T-helper 2 cell treated with Interferon-gamma antibody and Interleukin-4, amounts not matched to agents 100 ng/mL and 5 ng/mL, for 36 hours (primary cell): ENCODE measurements around the gene NRCAM. TPM values are rescaled to one million over a fixed set of nuclear protein-coding genes. Genes with fewer than 3 reads are reported as not detected.

Experiments
- intact Hi-C: fragments of 100-400 bp; cut with micrococcal nuclease; formaldehyde crosslinking; loops from one replicate; pipeline ENCODE4 v1.15.1; 2023
- total RNA-seq: library from RNA; stranded (reverse); gene quantifications from 2 replicates; pipeline ENCODE4 v1.2.3, GENCODE V29; 2022

NRCAM gene
- total RNA-seq, 1 donor from 2014 or later, result not detected

GRCh38 chr7:108251700-108252099 lies 204.5 kb downstream of the NRCAM start:
- intact Hi-C loops, result no loop called here

GRCh38 chr7:108249453-108249852 lies 206.8 kb downstream of the NRCAM start:
- intact Hi-C loops, result no loop called here

- intact Hi-C loops, result no loop called here
These were observed 207.4 kb downstream of the NRCAM start for GRCh38 chr7:108248821-108249220.

GRCh38 chr7:108248418-108248817 lies 207.8 kb downstream of the NRCAM start:
- intact Hi-C loops, result no loop called here

- intact Hi-C loops, result no loop called here
These were observed 208.6 kb downstream of the NRCAM start for GRCh38 chr7:108247614-108248013.

GRCh38 chr7:108246227-108246837 lies 209.9 kb downstream of the NRCAM start:
- intact Hi-C loops, result no loop called here

GRCh38 chr7:108245523-108246226 lies 210.6 kb downstream of the NRCAM start:
- intact Hi-C loops, result no loop called here

GRCh38 chr7:108244110-108244509 lies 212.1 kb downstream of the NRCAM start:
- intact Hi-C loops, result no loop called here

- intact Hi-C loops, result no loop called here
These were observed 216.6 kb downstream of the NRCAM start for GRCh38 chr7:108239501-108240225.

GRCh38 chr7:108236681-108237415 lies 219.4 kb downstream of the NRCAM start:
- intact Hi-C loops, result no loop called here

GRCh38 chr7:108235451-108236061 lies 220.7 kb downstream of the NRCAM start:
- intact Hi-C loops, result no loop called here

- intact Hi-C loops, result no loop called here
These were observed 221.2 kb downstream of the NRCAM start for GRCh38 chr7:108234971-108235450.

- intact Hi-C loops, result no loop called here
These were observed 222.0 kb downstream of the NRCAM start for GRCh38 chr7:108234281-108234680.

GRCh38 chr7:108232076-108232475 lies 224.2 kb downstream of the NRCAM start:
- intact Hi-C loops, result no loop called here

GRCh38 chr7:108231221-108231620 lies 225.0 kb downstream of the NRCAM start:
- intact Hi-C loops, result no loop called here

GRCh38 chr7:108227366-108227765 lies 228.9 kb downstream of the NRCAM start:
- intact Hi-C loops, result no loop called here

- intact Hi-C loops, result no loop called here
These were observed 229.4 kb downstream of the NRCAM start for GRCh38 chr7:108226816-108227299.

GRCh38 chr7:108225531-108226181 lies 230.6 kb downstream of the NRCAM start:
- intact Hi-C loops, result no loop called here

GRCh38 chr7:108224387-108224786 lies 231.8 kb downstream of the NRCAM start:
- intact Hi-C loops, result no loop called here

GRCh38 chr7:108222236-108222892 lies 233.9 kb downstream of the NRCAM start:
- intact Hi-C loops, result no loop called here
